DND-41 (cell line): Measurements from ENCODE around the gene CRY2.

Experiments used
- ATAC-seq: fragments of 200-7000 bp; cut with Tn5 transposase; 3 replicates; pipeline ENCODE4 v1.9.1; 2021; ENCODE audit warnings: low read depth; ENCODE audit not compliant: insufficient read depth
- DNase-seq: peaks from one replicate; pipeline ENCODE4 v3.0.0-alpha.2; 2020
- H2AFZ ChIP-seq: 2 replicates; pipeline ENCODE4 v1.6.0; 2012; ENCODE audit warnings: low read depth, low read length
- H3K27ac ChIP-seq: 2 replicates; pipeline ENCODE4 v1.5.1; 2012; ENCODE audit warnings: low read length, inconsistent platforms
- H3K27me3 ChIP-seq: fragments of 200-600 bp; sonication (generic); 2 replicates; pipeline ENCODE4 v1.6.0; 2012; ENCODE audit warnings: low read length, mild to moderate bottlenecking, inconsistent platforms; ENCODE audit not compliant: insufficient read depth, poor library complexity
- H3K36me3 ChIP-seq: 2 replicates; pipeline ENCODE4 v1.5.1; 2012; ENCODE audit warnings: low read length, inconsistent platforms; ENCODE audit not compliant: insufficient read depth
- H3K4me1 ChIP-seq: 2 replicates; pipeline ENCODE4 v1.5.1; 2012; ENCODE audit warnings: mild to moderate bottlenecking, low read length; ENCODE audit not compliant: insufficient read depth
- H3K4me2 ChIP-seq: 2 replicates; pipeline ENCODE4 v1.6.0; 2012; ENCODE audit warnings: mild to moderate bottlenecking, moderate library complexity, low read length, inconsistent platforms; ENCODE audit not compliant: insufficient read depth
- H3K4me3 ChIP-seq, 2 experiments: fragments of 200-600 bp in 1 of 2; shearing (Covaris generic) in 1 of 2; 2 replicates each; pipeline ENCODE4 v1.5.1; 2012 to 2016; ENCODE audit warnings: inconsistent platforms in 2 of 2, low read length in 2 of 2, mild to moderate bottlenecking in 2 of 2, low read depth in 1 of 2, moderate library complexity in 1 of 2
- H3K79me2 ChIP-seq: 2 replicates; pipeline ENCODE4 v1.6.0; 2012; ENCODE audit warnings: low read length, inconsistent platforms; ENCODE audit not compliant: insufficient read depth
- H3K9ac ChIP-seq: 2 replicates; pipeline ENCODE4 v1.6.0; 2012; ENCODE audit warnings: low read depth, mild to moderate bottlenecking, inconsistent platforms, low read length, moderate library complexity
- H3K9me3 ChIP-seq: 2 replicates; pipeline ENCODE4 v1.5.1; 2012; ENCODE audit warnings: low read length, moderate library complexity, mild to moderate bottlenecking, inconsistent platforms; ENCODE audit not compliant: insufficient read depth, severe bottlenecking
- H4K20me1 ChIP-seq: 2 replicates; pipeline ENCODE4 v1.6.0; 2012; ENCODE audit warnings: low read length; ENCODE audit not compliant: insufficient read depth
- CTCF ChIP-seq: IDR thresholded peaks from 2 replicates; pipeline ENCODE4 v1.5.1; 2012; ENCODE audit warnings: borderline replicate concordance, low read length, moderate library complexity, mild to moderate bottlenecking; ENCODE audit not compliant: poor library complexity, severe bottlenecking; ENCODE audit errors: extremely low read depth
- EZH2 ChIP-seq: IDR thresholded peaks from 3 replicates; pipeline ENCODE4 v1.6.1; 2012; ENCODE audit warnings: borderline replicate concordance, low read depth, mild to moderate bottlenecking, moderate library complexity, low read length, inconsistent platforms; ENCODE audit not compliant: severe bottlenecking

CRY2 gene

DNA sequence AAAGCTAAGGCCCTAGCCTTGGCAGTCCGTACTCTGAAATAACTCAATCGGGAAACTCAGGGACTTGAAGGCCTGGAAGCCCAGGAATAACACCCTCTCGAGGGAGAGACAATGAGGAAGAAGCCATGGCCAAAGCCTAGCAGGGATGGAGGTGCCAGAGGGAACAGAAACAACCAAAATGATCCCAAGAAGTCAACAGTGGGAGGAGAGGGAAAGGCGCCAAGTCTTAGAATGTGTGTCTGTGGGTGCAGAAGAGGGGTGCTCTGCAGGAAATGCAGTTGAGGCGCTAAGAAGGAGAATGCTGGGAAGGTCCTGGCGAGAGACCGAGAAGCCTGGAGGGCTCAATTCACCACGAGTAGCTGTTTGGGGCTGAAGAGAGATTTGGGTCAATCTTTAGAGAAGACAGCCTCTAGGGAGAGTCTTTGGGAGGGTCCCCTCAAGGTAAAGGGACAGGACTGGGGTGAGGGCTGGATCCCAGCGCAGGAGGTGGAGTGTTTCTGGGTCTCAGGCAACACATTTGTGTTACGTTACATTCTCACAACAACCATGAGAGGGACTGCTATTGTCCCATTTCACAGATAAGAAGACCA is 37.4 kb downstream of the CRY2 start:
- Histone ChIP-seq H3K27ac (no peak overlapping the region), H3K79me2 (no peaks in the 10 kb centered on the region), H2AFZ (no peak overlapping the region), H3K9ac (no peak overlapping the region), H3K9me3 (no peaks in the 10 kb centered on the region), H3K4me3 (peak overlapping the region in 1 of 2 experiments; percentile 57; a peak in 2 of 4 replicates), H3K4me1 (peaks cover 13% of the 10 kb centered on the region), H3K4me2 (peak overlapping the region; percentile 82), H4K20me1 (peaks cover 27% of the 10 kb centered on the region), H3K36me3 (peaks cover 23% of the 10 kb centered on the region), H3K27me3 (no peaks in the 10 kb centered on the region)
- no peak for TF ChIP-seq CTCF
- TF ChIP-seq EZH2 = no peak
- DNase-seq (no peak), ATAC-seq (no peak)

DNA sequence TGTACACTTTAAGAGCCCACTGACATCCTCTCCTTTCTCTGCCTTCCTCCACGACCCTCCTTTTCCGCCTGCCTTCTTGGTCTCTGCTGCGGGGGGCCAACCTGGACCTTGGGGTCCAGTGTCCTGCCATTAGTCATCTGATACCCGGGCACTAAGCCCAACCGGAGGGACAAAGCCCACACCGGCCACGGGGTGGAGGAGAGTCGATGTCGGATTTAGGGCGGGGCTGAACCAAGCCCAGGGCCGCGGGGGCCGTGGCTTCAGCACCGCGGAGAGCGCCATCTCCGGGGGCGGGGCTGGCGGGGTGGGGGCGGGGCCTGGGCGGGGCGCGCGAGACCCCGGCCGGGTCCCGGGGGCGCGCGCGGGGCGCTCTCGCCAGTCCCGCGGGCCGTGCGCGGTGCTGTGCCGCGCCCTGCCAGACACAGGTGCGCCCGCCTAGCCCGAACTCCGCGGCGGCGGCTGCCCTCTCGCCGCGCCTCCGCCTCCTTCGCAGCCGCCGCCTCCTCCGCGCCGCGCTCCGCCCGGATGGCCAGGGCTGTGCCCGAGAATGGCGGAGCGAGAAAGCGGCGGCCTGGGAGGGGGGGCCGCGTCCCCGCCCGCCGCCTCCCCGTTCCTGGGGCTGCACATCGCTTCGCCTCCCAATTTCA is 38.1 kb downstream of the CRY2 start, which contains the start of gene MAPK8IP1:
TSS of gene MAPK8IP1 (plus strand) at position 378 of the 647 bp plus-strand sequence. CDS start at position 548, 170 bp downstream.
- peak within 1 kb of the TSS; percentile 52 for H3K9ac ChIP-seq
- H3K4me2 ChIP-seq = peak within 1 kb of the TSS; percentile 82
- H3K27me3 ChIP-seq = no peaks in the 10 kb centered on the region
- H3K36me3 ChIP-seq = peaks cover 16% of the 10 kb centered on the region
- no peaks in the 10 kb centered on the region for H3K79me2 ChIP-seq
- peak; percentile 75 for DNase-seq
- peak; percentile 87 for ATAC-seq
- H2AFZ ChIP-seq = peak within 1 kb of the TSS; percentile 63; the same call in 1 of the 2 replicates
- no peak within 1 kb of the TSS for H3K27ac ChIP-seq
- peak within 1 kb of the TSS; percentile 26 to 63; a peak in 3 of 4 replicates for H3K4me3 ChIP-seq
- H3K9me3 ChIP-seq = no peaks in the 10 kb centered on the region
- TF ChIP-seq EZH2 (no peak), CTCF (no peak)
- H3K4me1 ChIP-seq = peaks cover 13% of the 10 kb centered on the region
- H4K20me1 ChIP-seq = peaks cover 27% of the 10 kb centered on the region

DNA sequence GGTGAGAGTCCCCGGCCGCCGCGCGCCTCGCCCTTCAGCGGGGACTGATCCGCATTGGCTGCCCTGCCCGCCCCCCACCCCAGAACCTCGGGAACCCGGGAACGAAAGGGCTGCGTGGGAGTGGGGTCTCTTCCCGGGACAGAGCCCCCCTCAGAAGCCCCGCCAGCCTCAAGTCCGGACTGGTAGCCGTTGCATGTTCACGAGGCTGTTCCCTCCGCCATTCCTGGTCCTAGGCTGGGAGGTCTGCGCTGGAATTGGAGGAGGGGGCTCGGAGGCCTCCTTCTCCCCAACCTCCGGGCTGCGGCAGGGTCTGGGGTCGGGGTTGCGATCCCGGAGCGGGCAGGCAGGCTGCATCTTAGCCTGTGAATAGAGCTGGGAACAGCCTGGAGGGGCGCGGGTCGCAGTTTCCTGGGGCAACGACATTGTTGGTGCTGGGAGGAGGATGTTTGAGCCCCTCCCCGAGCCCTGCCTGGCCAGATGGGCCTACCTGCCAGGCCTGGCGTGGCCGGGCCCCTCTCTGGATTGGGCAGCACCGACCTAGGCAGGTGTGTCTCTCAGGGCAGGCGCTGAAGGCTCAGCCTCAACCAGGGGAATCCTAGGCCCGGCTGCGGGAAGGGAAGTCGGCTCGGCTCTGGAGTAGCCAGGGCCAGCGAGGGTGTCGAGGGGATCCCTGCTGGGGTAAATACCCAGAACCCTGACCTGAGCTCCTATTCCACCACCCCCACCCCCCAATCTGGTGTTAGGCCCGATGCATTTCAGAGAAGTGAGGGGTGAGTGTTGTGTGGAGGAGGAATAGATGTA is 38.8 kb downstream of the CRY2 start:
- DNase-seq (no peak), ATAC-seq (no peak)
- peaks cover 10% of the 10 kb centered on the region for H3K36me3 ChIP-seq
- H3K9me3 ChIP-seq = no peaks in the 10 kb centered on the region
- peak overlapping the region; percentile 63; the same call in 1 of the 2 replicates for H2AFZ ChIP-seq
- H3K4me2 ChIP-seq = peak overlapping the region; percentile 82
- H3K79me2 ChIP-seq = no peaks in the 10 kb centered on the region
- peaks cover 13% of the 10 kb centered on the region for H3K4me1 ChIP-seq
- peaks cover 27% of the 10 kb centered on the region for H4K20me1 ChIP-seq
- peak overlapping the region; percentile 26 to 63; a peak in 3 of 4 replicates for H3K4me3 ChIP-seq
- no peaks in the 10 kb centered on the region for H3K27me3 ChIP-seq
- TF ChIP-seq EZH2 (no peak), CTCF (no peak)
- peak overlapping the region; percentile 52 for H3K9ac ChIP-seq
- no peak overlapping the region for H3K27ac ChIP-seq
